NCI-H2196 treated with DMSO at 0.1 percent for 48 hours (cell line): ENCODE results near the gene TICAM2.
A peak's percentile ranks its signal among the peaks of the same experiment; 100 is the strongest.

Experiments
- DNase-seq: peaks from one replicate; lab custom pipeline; 2025; ENCODE audit not compliant: unreplicated experiment; lab: John Stamatoyannopoulos, UW

The TICAM2 gene

GRCh38 chr5:115611873-115612272 lies 9.6 kb upstream of the TICAM2 start:
- no peak for DNase-seq

- DNase-seq, result no peak
Observed at GRCh38 chr5:115607935-115608334, 5.7 kb upstream of the TICAM2 start.

GRCh38 chr5:115605436-115605835 lies 3.2 kb upstream of the TICAM2 start:
- DNase-seq, result no peak

GRCh38 chr5:115602591-115603125 lies 379 bp upstream of the TICAM2 start:
- DNase-seq, result no peak

GRCh38 chr5:115600766-115601165 lies 1.5 kb downstream of the TICAM2 start:
- DNase-seq, result no peak

- no peak for DNase-seq
Observed at GRCh38 chr5:115599924-115600323, 2.4 kb downstream of the TICAM2 start.

GRCh38 chr5:115599502-115599901 lies 2.8 kb downstream of the TICAM2 start:
- DNase-seq, result no peak

- DNase-seq, result no peak
Observed at GRCh38 chr5:115594128-115595047, 7.9 kb downstream of the TICAM2 start.

GRCh38 chr5:115589043-115589442 lies 13.2 kb downstream of the TICAM2 start:
- DNase-seq, result no peak

- no peak for DNase-seq
Observed at GRCh38 chr5:115588640-115589039, 13.6 kb downstream of the TICAM2 start.

GRCh38 chr5:115586525-115587146 lies 15.6 kb downstream of the TICAM2 start:
- DNase-seq, result peak; percentile 52

- DNase-seq, result no peak
Observed at GRCh38 chr5:115585265-115585664, 17.0 kb downstream of the TICAM2 start.

GRCh38 chr5:115584501-115584900 lies 17.8 kb downstream of the TICAM2 start:
- DNase-seq, result no peak

- DNase-seq, result no peak
Observed at GRCh38 chr5:115583474-115583873, 18.8 kb downstream of the TICAM2 start.

- DNase-seq, result no peak
Observed at GRCh38 chr5:115580941-115581340, 21.3 kb downstream of the TICAM2 start.

- DNase-seq, result no peak
Observed at GRCh38 chr5:115579747-115580173, 22.5 kb downstream of the TICAM2 start.

- no peak for DNase-seq
Observed at GRCh38 chr5:115579216-115579615, 23.1 kb downstream of the TICAM2 start.

GRCh38 chr5:115578657-115579056 lies 23.6 kb downstream of the TICAM2 start:
- DNase-seq, result no peak

- no peak for DNase-seq
Observed at GRCh38 chr5:115577741-115578140, 24.5 kb downstream of the TICAM2 start.

- no peak for DNase-seq
Observed at GRCh38 chr5:115577329-115577728, 24.9 kb downstream of the TICAM2 start.

GRCh38 chr5:115575167-115576070 lies 26.9 kb downstream of the TICAM2 start:
- no peak for DNase-seq
